Stomach (tissue), 9 donors: ENCODE measurements around the gene MRC2. TPM values are rescaled to one million over a fixed set of nuclear protein-coding genes. Genes with fewer than 3 reads are reported as not detected.

Experiments
- DNase-seq, 2 donors: peaks; one replicate each; pipeline versions ENCODE4 v3.0.0 to v3.0.0-alpha.2; 2013 to 2019
- H3K27ac ChIP-seq, 5 donors: fragments of 200-600 bp in 4 of 5; sonication (generic) in 4 of 5; one replicate each; pipeline ENCODE4 v1.5.1; 2013 to 2019; ENCODE audit warnings: mild to moderate bottlenecking in 1 of 5, moderate library complexity in 1 of 5
- H3K27me3 ChIP-seq, 3 donors: fragments of 200-600 bp; sonication (generic); one replicate each; pipeline ENCODE4 v1.5.1; 2017 to 2019; ENCODE audit warnings: mixed run types in 1 of 3
- H3K36me3 ChIP-seq, 4 donors: fragments of 200-600 bp; sonication (generic); 1 replicate in 3 of 4; 2 replicates in 1 of 4; pipeline ENCODE4 v1.5.1; 2016 to 2019
- H3K4me1 ChIP-seq, 4 donors: fragments of 200-600 bp; sonication (generic); one replicate each; pipeline ENCODE4 v1.5.1; 2016 to 2019
- H3K4me3 ChIP-seq, 4 donors: fragments of 200-600 bp; sonication (generic) in 3 of 4; one replicate each; pipeline ENCODE4 v1.5.1; 2016 to 2019; ENCODE audit warnings: mild to moderate bottlenecking in 1 of 4
- H3K9me3 ChIP-seq, 4 donors: fragments of 200-600 bp; sonication (generic); one replicate each; pipeline ENCODE4 v1.5.1; 2016 to 2019
- CTCF ChIP-seq, 7 experiments: fragments of 450-650 bp in 4 of 7; fragments of 200-600 bp in 3 of 7; sonication (generic) in 3 of 7; IDR thresholded peaks; one replicate each; pipeline ENCODE4 v1.5.1; 2016 to 2019; ENCODE audit warnings: antibody characterized with exemption in 7 of 7, control low read depth in 2 of 7, mild to moderate bottlenecking in 1 of 7
- EP300 ChIP-seq: sonication (generic); formaldehyde crosslinking; IDR thresholded peaks from one replicate; pipeline ENCODE4 v1.6.1; 2017; ENCODE audit warnings: antibody characterized with exemption
- POLR2A ChIP-seq, 4 donors: fragments of 450-650 bp; IDR thresholded peaks; one replicate each; pipeline ENCODE4 v1.6.1; 2016; ENCODE audit warnings: antibody characterized with exemption in 4 of 4, control low read depth in 2 of 4, mild to moderate bottlenecking in 1 of 4, moderate library complexity in 1 of 4
- POLR2AphosphoS5 ChIP-seq, 3 donors: sonication (generic); formaldehyde crosslinking; IDR thresholded peaks; one replicate each; pipeline ENCODE4 v1.6.1; 2016; ENCODE audit warnings: antibody characterized with exemption in 3 of 3
- WGBS, 5 donors: extraction: QIAGEN DNeasy Blood & Tissue Kit in 3 of 5; methylation state at CpG; one replicate each; pipeline versions ENCODE4 v1.1.5 to v1.1.7; 2013 to 2018; 5-methylcytosine and 5-hydroxymethylcytosine counted together
- intact Hi-C: fragments of 100-400 bp; cut with DNase I; formaldehyde crosslinking; loops from one replicate; pipeline ENCODE4 v1.15.1; 2023; ENCODE audit warnings: low total_unique reads
- polyA plus RNA-seq, 3 donors: library from polyadenylated mRNA; stranded (reverse); fragments of 200-250 nt; gene quantifications; one replicate each; pipeline ENCODE4 v1.2.3, GENCODE V29; 2013
- total RNA-seq, 5 donors: library from RNA; depleted of rRNA; stranded (reverse); fragments of >200 nt; gene quantifications; one replicate each; pipeline versions ENCODE4 v1.1.0 to v1.2.3, GENCODE V29; 2014 to 2016
- donor health status: healthy with polysubstance abuse.
- donor health status: Bipolar disorder and iron deficiency.
- donor health status: healthy.

The MRC2 gene
- total and polyA plus RNA-seq, 8 donors, result 4.7 to 107 (median 13.8) TPM

- no peaks in the 10 kb centered on the region for H3K9me3 ChIP-seq
- TF ChIP-seq POLR2A (IDR thresholded peaks at IDR 0.05), result no peak
- no peak for TF ChIP-seq CTCF (IDR thresholded peaks at IDR 0.05)
- TF ChIP-seq POLR2AphosphoS5 (IDR thresholded peaks at IDR 0.05), result no peak
- TF ChIP-seq EP300, result no peak
- no peak overlapping the region for H3K27ac ChIP-seq
- no peaks in the 10 kb centered on the region for H3K4me1 ChIP-seq
- 77 to 91% (median 87%) methylated on average over 7 to 10 of the region's 10 CpGs for WGBS, 5 donors
- DNase-seq, result no peak
- H3K27me3 ChIP-seq, result no peaks in the 10 kb centered on the region
- H3K4me3 ChIP-seq, result no peak overlapping the region
- peaks cover 0 to 46% (median 29%) of the 10 kb centered on the region in 4 donors for H3K36me3 ChIP-seq
- intact Hi-C loops, result no loop called here
Observed at GRCh38 chr17:62619417-62620155, 7.9 kb upstream of the MRC2 start.

GRCh38 chr17:62621223-62621622 is 6.2 kb upstream of the MRC2 start:
- 88 to 98% (median 92%) methylated on average over 11 of the region's 11 CpGs for WGBS, 5 donors
- no peak for TF ChIP-seq POLR2A (IDR thresholded peaks at IDR 0.05)
- no peak for TF ChIP-seq EP300
- no peak for TF ChIP-seq CTCF (IDR thresholded peaks at IDR 0.05)
- no peak for TF ChIP-seq POLR2AphosphoS5 (IDR thresholded peaks at IDR 0.05)
- H3K4me3 ChIP-seq, result no peak overlapping the region
- H3K27ac ChIP-seq, result no peak overlapping the region
- peaks cover 0 to 12% (median 6%) of the 10 kb centered on the region in 4 donors for H3K4me1 ChIP-seq
- no peaks in the 10 kb centered on the region for H3K9me3 ChIP-seq
- DNase-seq, result no peak
- intact Hi-C loops, result no loop called here
- H3K27me3 ChIP-seq, result peaks cover 0 to 9% (median 0%) of the 10 kb centered on the region in 3 donors
- peaks cover 0 to 30% (median 13%) of the 10 kb centered on the region in 4 donors for H3K36me3 ChIP-seq

- no peak overlapping the region for H3K4me3 ChIP-seq
- peaks cover 0 to 5% (median 2%) of the 10 kb centered on the region in 4 donors for H3K36me3 ChIP-seq
- peak overlapping the region in 3 of 5 donors; percentile 84 to 90 (median 86) for H3K27ac ChIP-seq
- intact Hi-C loops, result no loop called here
- peaks cover 16 to 50% (median 39%) of the 10 kb centered on the region in 4 donors for H3K4me1 ChIP-seq
- TF ChIP-seq POLR2AphosphoS5 (IDR thresholded peaks at IDR 0.05) (no peak), CTCF (IDR thresholded peaks at IDR 0.05) (no peak), EP300 (no peak), POLR2A (IDR thresholded peaks at IDR 0.05) (no peak)
- 74 to 81% (median 79%) methylated on average over 19 of the region's 19 CpGs for WGBS, 5 donors
- peaks cover 0 to 50% (median 28%) of the 10 kb centered on the region in 3 donors for H3K27me3 ChIP-seq
- DNase-seq, result no peak
- H3K9me3 ChIP-seq, result no peaks in the 10 kb centered on the region
Observed at GRCh38 chr17:62625184-62625869, 2.1 kb upstream of the MRC2 start.

- Histone ChIP-seq H3K27me3 (peaks cover 0 to 54% (median 28%) of the 10 kb centered on the region in 3 donors), H3K36me3 (peaks cover 0 to 5% (median 2%) of the 10 kb centered on the region in 4 donors), H3K4me1 (peaks cover 16 to 50% (median 39%) of the 10 kb centered on the region in 4 donors), H3K4me3 (no peak overlapping the region), H3K27ac (peak overlapping the region in 4 of 5 donors; percentile 4 to 90 (median 85)), H3K9me3 (no peaks in the 10 kb centered on the region)
- 52 to 71% (median 68%) methylated on average over 4 of the region's 4 CpGs for WGBS, 5 donors
- TF ChIP-seq POLR2A (IDR thresholded peaks at IDR 0.05) (no peak), POLR2AphosphoS5 (IDR thresholded peaks at IDR 0.05) (no peak), EP300 (no peak), CTCF (IDR thresholded peaks at IDR 0.05) (no peak)
- DNase-seq, result no peak
- intact Hi-C loops, result no loop called here
Observed at GRCh38 chr17:62625870-62626200, 1.6 kb upstream of the MRC2 start.
